Measurements from ENCODE around the gene ZMYM4. TPM values are rescaled to one million over a fixed set of nuclear protein-coding genes. Genes with fewer than 3 reads are reported as not detected.

The ZMYM4 gene
- total RNA-seq: 10 to 100 TPM; 18.8 to 44.3 (median 36.1) TPM
- polyA plus RNA-seq: 10 to 100 TPM in 1 of 2 donors, 1 to 10 TPM in 1; 8.0 to 12.6 TPM
- long read RNA-seq, donor 1, partial matches to known transcripts: 5 of 9 reads
- long read RNA-seq, donor 1, other reads (novel, unspliced or antisense): 4 of 9 reads
- long read RNA-seq, donor 2, full-length matches to known transcripts: 1 of 25 reads
- long read RNA-seq, donor 2, partial matches to known transcripts: 19 of 25 reads
- long read RNA-seq, donor 2, other reads (novel, unspliced or antisense): 5 of 25 reads
- long read RNA-seq, donor 3, full-length matches to known transcripts: 1 of 12 reads
- long read RNA-seq, donor 3, partial matches to known transcripts: 6 of 12 reads
- long read RNA-seq, donor 3, other reads (novel, unspliced or antisense): 5 of 12 reads

- ATAC-seq: peak; percentile 96 to 99 (median 98)
- TF ChIP-seq CTCF (IDR thresholded peaks at IDR 0.05) (peak in 4 of 12 donors; percentile 7 to 15 (median 10)), POLR2A (IDR thresholded peaks at IDR 0.05) (peak in 1 of 2 donors; percentile 46)
- peak; percentile 93 to 97 (median 96) for DNase-seq
- no peaks in the 10 kb centered on the region for H3K36me3 ChIP-seq
- 2 to 5% (median 2%) methylated on average over 30 to 65 of the region's 65 CpGs for WGBS, 4 donors
- H3K27me3 ChIP-seq: no peaks in the 10 kb centered on the region
- H3K27ac ChIP-seq: peak within 1 kb of the TSS; percentile 75 to 94 (median 88)
- H3K4me3 ChIP-seq: peak within 1 kb of the TSS; percentile 72 to 97 (median 87)
- H3K9me3 ChIP-seq: no peaks in the 10 kb centered on the region
- intact Hi-C loops (cut with DNase I): loop anchor here in 4 of 10 donors (5.0 to 10.0 kb wide), 4 partner anchors 64 to 76 kb away; partner anchors contain the start of gene SFPQ (in 1 of the 4)
- peaks cover 0 to 44% (median 15%) of the 10 kb centered on the region in 12 donors for H3K4me1 ChIP-seq
Measured at GRCh38 chr1:35268282-35269200, at the start of gene ZMYM4. ZMYM4 (plus strand) TSS chr1:35268709; CDS start chr1:35269047, 338 bp downstream.

GRCh38 chr1:35220976-35221375 is 47.5 kb upstream of the ZMYM4 start:
- Histone ChIP-seq H3K9me3 (no peaks in the 10 kb centered on the region), H3K27ac (no peak overlapping the region), H3K4me1 (peaks cover 0 to 13% (median 0%) of the 10 kb centered on the region in 12 donors), H3K27me3 (no peaks in the 10 kb centered on the region), H3K36me3 (no peaks in the 10 kb centered on the region), H3K4me3 (no peak overlapping the region)
- WGBS, 4 donors: 41 to 48% (median 46%) methylated on average over 2 of the region's 2 CpGs
- no peak for ATAC-seq
- intact Hi-C loops (cut with DNase I): no loop called here
- TF ChIP-seq POLR2A (IDR thresholded peaks at IDR 0.05): no peak
- TF ChIP-seq CTCF (IDR thresholded peaks at IDR 0.05): peak in 6 of 12 donors; percentile 7 to 34 (median 14)
- no peak for DNase-seq

- peak in 3 of 4 donors; percentile 34 to 47 (median 41) for ATAC-seq
- DNase-seq: no peak
- peaks cover 0 to 13% (median 0%) of the 10 kb centered on the region in 12 donors for H3K4me1 ChIP-seq
- H3K27ac ChIP-seq: peak overlapping the region in 4 of 12 donors; percentile 2 to 23 (median 17)
- H3K4me3 ChIP-seq: no peak overlapping the region
- H3K9me3 ChIP-seq: no peaks in the 10 kb centered on the region
- TF ChIP-seq CTCF (IDR thresholded peaks at IDR 0.05) (no peak), POLR2A (IDR thresholded peaks at IDR 0.05) (no peak)
- intact Hi-C loops (cut with DNase I): no loop called here
- H3K36me3 ChIP-seq: no peaks in the 10 kb centered on the region
- 62 to 65% (median 64%) methylated on average over 6 of the region's 6 CpGs for WGBS, 4 donors
- H3K27me3 ChIP-seq: no peaks in the 10 kb centered on the region
Measured at GRCh38 chr1:35222322-35223083, 46.0 kb upstream of the ZMYM4 start.
